Effector memory CD8-positive, alpha-beta T cell (primary cell): ENCODE measurements around the gene PRKN.
"Not testable (repeated sequence)": the region's sequence is repeated elsewhere in the genome, so short reads cannot be mapped to it uniquely, and the experiment has no call there.

Source experiments
- ATAC-seq: fragments of 150-1000 bp; cut with Tn5 transposase; replicated peaks from 2 replicates; pipeline ENCODE4 v1.10.0; 2021; ENCODE audit warnings: mild to moderate bottlenecking, moderate library complexity
- DNase-seq, 3 experiments: peaks; one replicate each; pipeline ENCODE4 v3.0.0; 2021
- H3K27ac Mint-ChIP-seq, 2 donors: one replicate each; pipeline ENCODE4 v1.8.0; 2022; ENCODE audit warnings: mild to moderate bottlenecking in 2 of 2, mixed read lengths in 2 of 2, moderate library complexity in 2 of 2
- H3K27me3 Mint-ChIP-seq, 2 donors: one replicate each; pipeline ENCODE4 v1.8.0; 2022; ENCODE audit warnings: mixed read lengths in 2 of 2
- H3K36me3 Mint-ChIP-seq: one replicate; pipeline ENCODE4 v1.8.0; 2022; ENCODE audit warnings: mild to moderate bottlenecking, moderate library complexity, mixed read lengths; ENCODE audit not compliant: insufficient read depth
- H3K4me1 Mint-ChIP-seq, 2 donors: one replicate each; pipeline ENCODE4 v1.8.0; 2022; ENCODE audit warnings: low read depth in 2 of 2, mixed read lengths in 2 of 2
- H3K4me3 Mint-ChIP-seq, 2 donors: one replicate each; pipeline ENCODE4 v1.8.0; 2022; ENCODE audit warnings: mild to moderate bottlenecking in 2 of 2, mixed read lengths in 2 of 2, moderate library complexity in 2 of 2
- H3K9me3 Mint-ChIP-seq, 2 donors: one replicate each; pipeline ENCODE4 v1.8.0; 2022; ENCODE audit warnings: mixed read lengths in 2 of 2

Gene PRKN

GRCh38 chr6:161882196-161882765 is 845.3 kb downstream of the PRKN start:
- Mint-ChIP-seq H3K4me1 (no peaks in the 10 kb centered on the region), H3K27ac (no peak overlapping the region), H3K27me3 (no peaks in the 10 kb centered on the region), H3K4me3 (no peak overlapping the region), H3K36me3 (peaks cover under 1% of the 10 kb centered on the region), H3K9me3 (peaks cover 0 to 2% of the 10 kb centered on the region in 2 donors)
- ATAC-seq = no peak
- DNase-seq = no peak

- no peaks in the 10 kb centered on the region for H3K27me3 Mint-ChIP-seq
- no peaks in the 10 kb centered on the region for H3K4me1 Mint-ChIP-seq
These were observed 847.5 kb downstream of the PRKN start for GRCh38 chr6:161880056-161880455.

GRCh38 chr6:161876231-161876630 is 851.3 kb downstream of the PRKN start:
- no peak overlapping the region for H3K4me3 Mint-ChIP-seq
- peaks cover 2% of the 10 kb centered on the region for H3K36me3 Mint-ChIP-seq
- H3K27ac Mint-ChIP-seq = no peak overlapping the region
- no peak for DNase-seq
- no peaks in the 10 kb centered on the region for H3K4me1 Mint-ChIP-seq
- H3K27me3 Mint-ChIP-seq = no peaks in the 10 kb centered on the region
- no peak for ATAC-seq
- no peaks in the 10 kb centered on the region for H3K9me3 Mint-ChIP-seq

More at GRCh38 chr6:161880056-161880455, 847.5 kb downstream of the PRKN start:
- Mint-ChIP-seq H3K9me3 (no peaks in the 10 kb centered on the region), H3K27ac (no peak overlapping the region), H3K4me3 (no peak overlapping the region), H3K36me3 (peaks cover 2% of the 10 kb centered on the region)
- no peak for DNase-seq
- no peak for ATAC-seq

GRCh38 chr6:161870236-161870901 is 857.2 kb downstream of the PRKN start:
- Mint-ChIP-seq H3K27ac (no peak overlapping the region), H3K9me3 (peaks cover 0 to 5% of the 10 kb centered on the region in 2 donors), H3K36me3 (no peaks in the 10 kb centered on the region), H3K4me1 (no peaks in the 10 kb centered on the region), H3K27me3 (no peaks in the 10 kb centered on the region), H3K4me3 (no peak overlapping the region)
- no peak for ATAC-seq
- no peak for DNase-seq

GRCh38 chr6:161869491-161869890 is 858.1 kb downstream of the PRKN start:
- Mint-ChIP-seq H3K9me3 (peaks cover 0 to 5% of the 10 kb centered on the region in 2 donors), H3K4me1 (no peaks in the 10 kb centered on the region), H3K36me3 (no peaks in the 10 kb centered on the region), H3K27ac (no peak overlapping the region), H3K27me3 (no peaks in the 10 kb centered on the region), H3K4me3 (no peak overlapping the region)
- ATAC-seq = no peak
- DNase-seq = no peak

DNA sequence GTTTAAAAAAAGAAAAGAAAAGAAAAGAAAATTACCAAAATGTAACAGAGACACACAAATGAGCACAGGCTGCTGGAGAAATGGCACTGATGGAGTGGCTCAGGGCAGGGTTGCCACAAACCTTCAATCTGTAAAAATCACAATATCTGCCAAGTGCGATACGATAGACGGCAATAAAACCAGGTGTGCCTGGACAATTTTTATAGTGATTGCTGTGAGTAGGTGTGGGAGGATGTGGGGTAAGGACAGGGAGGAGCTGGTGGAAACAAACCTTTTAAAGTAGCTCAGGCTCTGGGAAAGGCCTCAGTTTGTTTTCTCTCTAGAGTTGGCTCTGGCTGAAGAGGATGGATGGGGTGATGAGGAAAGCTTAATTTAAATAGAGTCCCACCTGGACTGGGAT is 861.0 kb downstream of the PRKN start:
- peaks cover 0 to 8% of the 10 kb centered on the region in 2 donors for H3K9me3 Mint-ChIP-seq
- no peaks in the 10 kb centered on the region for H3K27me3 Mint-ChIP-seq
- H3K36me3 Mint-ChIP-seq = no peaks in the 10 kb centered on the region
- no peak overlapping the region for H3K4me3 Mint-ChIP-seq
- DNase-seq (no peak), ATAC-seq (no peak)
- H3K27ac Mint-ChIP-seq = no peak overlapping the region
- no peaks in the 10 kb centered on the region for H3K4me1 Mint-ChIP-seq

- not testable (repeated sequence) for H3K27ac Mint-ChIP-seq, DNase-seq, H3K9me3 Mint-ChIP-seq, ATAC-seq, H3K36me3 Mint-ChIP-seq, H3K27me3 Mint-ChIP-seq, H3K4me1 Mint-ChIP-seq, H3K4me3 Mint-ChIP-seq
These were observed 866.5 kb downstream of the PRKN start for GRCh38 chr6:161861061-161861460.

GRCh38 chr6:161853657-161854056 is 873.9 kb downstream of the PRKN start:
- H3K27ac Mint-ChIP-seq = no peak overlapping the region
- H3K27me3 Mint-ChIP-seq = no peaks in the 10 kb centered on the region
- no peaks in the 10 kb centered on the region for H3K4me1 Mint-ChIP-seq
- ATAC-seq = no peak
- H3K4me3 Mint-ChIP-seq = no peak overlapping the region
- H3K9me3 Mint-ChIP-seq = no peaks in the 10 kb centered on the region
- H3K36me3 Mint-ChIP-seq = peaks cover 2% of the 10 kb centered on the region
- no peak for DNase-seq

DNA sequence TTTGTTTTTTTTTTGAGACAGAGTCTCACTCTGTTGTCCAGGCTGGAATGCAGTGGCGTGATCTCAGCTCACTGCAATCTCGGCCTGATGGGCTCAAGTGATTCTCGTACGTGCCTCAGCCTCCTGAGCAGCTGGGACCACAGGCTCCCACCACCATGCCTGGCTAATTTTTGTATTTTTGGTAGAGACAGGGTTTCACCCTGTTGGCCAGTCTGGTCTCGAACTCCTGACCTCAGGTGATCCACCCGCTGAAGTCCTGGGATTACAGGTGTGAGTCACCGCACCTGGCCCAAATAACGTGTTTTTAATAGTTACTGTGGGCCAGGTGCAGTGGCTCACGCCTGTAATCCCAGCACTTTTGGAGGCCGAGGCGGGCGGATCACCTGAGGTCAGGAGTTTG is 876.1 kb downstream of the PRKN start:
- not testable (repeated sequence) for H3K4me1 Mint-ChIP-seq, H3K27ac Mint-ChIP-seq, H3K27me3 Mint-ChIP-seq, H3K9me3 Mint-ChIP-seq, H3K36me3 Mint-ChIP-seq, DNase-seq, ATAC-seq, H3K4me3 Mint-ChIP-seq

DNA sequence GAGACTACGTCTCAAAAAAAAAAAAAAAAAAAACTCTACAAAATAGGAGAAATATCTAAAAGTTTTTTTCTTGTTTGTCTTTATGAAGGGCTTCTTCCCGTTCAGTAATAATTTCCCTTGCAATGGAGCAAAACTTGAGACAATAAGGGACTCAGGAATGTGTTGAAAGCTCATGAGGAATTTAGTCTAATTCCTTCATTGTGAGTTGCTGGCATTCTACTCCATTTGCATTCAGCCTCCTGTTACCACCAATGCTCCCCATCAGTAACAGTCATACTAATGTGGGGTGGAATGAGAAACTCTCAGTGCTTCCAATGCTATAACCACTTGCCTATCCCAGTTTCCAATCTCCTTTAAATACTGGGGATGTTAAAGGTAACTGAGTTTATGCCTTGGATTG is 877.0 kb downstream of the PRKN start:
- no peaks in the 10 kb centered on the region for H3K27me3 Mint-ChIP-seq
- no peak for DNase-seq
- no peak overlapping the region for H3K27ac Mint-ChIP-seq
- H3K4me3 Mint-ChIP-seq = no peak overlapping the region
- ATAC-seq = no peak
- H3K4me1 Mint-ChIP-seq = no peaks in the 10 kb centered on the region
- H3K9me3 Mint-ChIP-seq = no peaks in the 10 kb centered on the region
- peaks cover 2% of the 10 kb centered on the region for H3K36me3 Mint-ChIP-seq

- no peak for ATAC-seq
- no peaks in the 10 kb centered on the region for H3K9me3 Mint-ChIP-seq
- H3K27me3 Mint-ChIP-seq = no peaks in the 10 kb centered on the region
- H3K27ac Mint-ChIP-seq = no peak overlapping the region
- no peaks in the 10 kb centered on the region for H3K4me1 Mint-ChIP-seq
- H3K36me3 Mint-ChIP-seq = no peaks in the 10 kb centered on the region
- H3K4me3 Mint-ChIP-seq = no peak overlapping the region
- DNase-seq = no peak
These were observed 879.9 kb downstream of the PRKN start for GRCh38 chr6:161847628-161848027.

- peaks cover 0 to 1% of the 10 kb centered on the region in 2 donors for H3K9me3 Mint-ChIP-seq
- H3K4me3 Mint-ChIP-seq = no peak overlapping the region
- no peaks in the 10 kb centered on the region for H3K36me3 Mint-ChIP-seq
- DNase-seq (no peak), ATAC-seq (no peak)
- H3K27ac Mint-ChIP-seq = no peak overlapping the region
- H3K4me1 Mint-ChIP-seq = no peaks in the 10 kb centered on the region
- no peaks in the 10 kb centered on the region for H3K27me3 Mint-ChIP-seq
These were observed 882.8 kb downstream of the PRKN start for GRCh38 chr6:161844804-161845203.

- DNase-seq = no peak
- no peaks in the 10 kb centered on the region for H3K27me3 Mint-ChIP-seq
- H3K9me3 Mint-ChIP-seq = peaks cover 0 to 1% of the 10 kb centered on the region in 2 donors
- H3K27ac Mint-ChIP-seq = no peak overlapping the region
- H3K4me3 Mint-ChIP-seq = no peak overlapping the region
- no peaks in the 10 kb centered on the region for H3K36me3 Mint-ChIP-seq
- no peak for ATAC-seq
- H3K4me1 Mint-ChIP-seq = no peaks in the 10 kb centered on the region
These were observed 884.5 kb downstream of the PRKN start for GRCh38 chr6:161843066-161843465.

- Mint-ChIP-seq H3K27me3 (no peaks in the 10 kb centered on the region), H3K27ac (no peak overlapping the region), H3K4me3 (no peak overlapping the region), H3K36me3 (no peaks in the 10 kb centered on the region), H3K9me3 (peaks cover 0 to 1% of the 10 kb centered on the region in 2 donors), H3K4me1 (no peaks in the 10 kb centered on the region)
- no peak for ATAC-seq
- no peak for DNase-seq
These were observed 887.2 kb downstream of the PRKN start for GRCh38 chr6:161840380-161840779.
